BE2C (cell line): Measurements from ENCODE around the gene HABP4.

ENCODE experiments used
- DNase-seq: peaks from one replicate; pipeline ENCODE4 v3.0.0-alpha.2; 2020
- H3K27me3 ChIP-seq: fragments of 250-450 bp; sonication (Bioruptor Pico); 2 replicates; pipeline ENCODE4 v1.5.1; 2020; ENCODE audit warnings: mild to moderate bottlenecking
- H3K36me3 ChIP-seq: fragments of 250-450 bp; sonication (Bioruptor Pico); 2 replicates; pipeline ENCODE4 v1.5.1; 2020; ENCODE audit warnings: mild to moderate bottlenecking
- H3K4me1 ChIP-seq: fragments of 250-450 bp; sonication (Bioruptor Pico); 2 replicates; pipeline ENCODE4 v1.5.1; 2020
- H3K4me3 ChIP-seq: 2 replicates; pipeline ENCODE4 v1.5.1; 2011; ENCODE audit warnings: low read depth, low read length
- H3K9me3 ChIP-seq: fragments of 250-450 bp; sonication (Bioruptor Pico); 2 replicates; pipeline ENCODE4 v1.5.1; 2020
- CTCF ChIP-seq: IDR thresholded peaks from 2 replicates; pipeline ENCODE4 v1.5.1; 2012; ENCODE audit warnings: mild to moderate bottlenecking, low read depth, low read length

The HABP4 gene

DNA sequence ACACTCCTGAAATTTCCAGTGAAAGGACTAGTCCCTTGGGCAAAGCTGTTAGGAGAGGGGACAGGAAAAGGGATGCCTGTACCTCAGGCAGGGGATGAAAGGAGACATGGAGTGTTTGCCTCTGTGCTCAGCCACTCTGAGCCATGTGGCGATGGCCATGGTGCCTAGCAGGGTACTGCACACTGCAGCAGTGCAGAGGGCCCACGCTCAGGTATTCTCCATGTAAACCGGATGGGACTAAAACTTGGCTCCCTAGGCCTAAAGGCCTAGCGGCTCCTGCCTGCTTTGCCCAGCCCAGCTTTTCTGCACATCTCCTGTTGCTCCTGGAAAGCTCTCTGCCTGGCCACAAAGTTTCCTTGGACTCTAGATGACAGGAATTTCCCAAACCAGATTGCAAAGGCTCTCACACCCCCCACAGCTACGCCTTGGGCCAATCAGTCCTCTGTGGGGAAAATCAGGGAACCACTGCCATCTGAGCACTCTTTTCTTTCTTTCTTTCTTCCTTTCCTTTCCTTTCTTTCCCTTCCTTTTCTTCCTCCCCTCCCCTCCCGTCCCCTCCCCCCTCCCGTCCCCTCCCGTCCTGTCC lies 44.3 kb downstream of the HABP4 start:
- Histone ChIP-seq H3K4me1 (no peaks in the 10 kb centered on the region), H3K9me3 (no peaks in the 10 kb centered on the region), H3K27me3 (no peaks in the 10 kb centered on the region), H3K36me3 (peaks cover 4% of the 10 kb centered on the region; the same call in 1 of the 2 replicates), H3K4me3 (no peak overlapping the region)
- no peak for DNase-seq
- TF ChIP-seq CTCF, result no peak

- Histone ChIP-seq H3K27me3 (no peaks in the 10 kb centered on the region), H3K9me3 (no peaks in the 10 kb centered on the region), H3K4me1 (no peaks in the 10 kb centered on the region), H3K4me3 (no peak overlapping the region), H3K36me3 (no peaks in the 10 kb centered on the region)
- no peak for DNase-seq
- no peak for TF ChIP-seq CTCF
These were observed 45.4 kb downstream of the HABP4 start for GRCh38 chr9:96495341-96495740.

DNA sequence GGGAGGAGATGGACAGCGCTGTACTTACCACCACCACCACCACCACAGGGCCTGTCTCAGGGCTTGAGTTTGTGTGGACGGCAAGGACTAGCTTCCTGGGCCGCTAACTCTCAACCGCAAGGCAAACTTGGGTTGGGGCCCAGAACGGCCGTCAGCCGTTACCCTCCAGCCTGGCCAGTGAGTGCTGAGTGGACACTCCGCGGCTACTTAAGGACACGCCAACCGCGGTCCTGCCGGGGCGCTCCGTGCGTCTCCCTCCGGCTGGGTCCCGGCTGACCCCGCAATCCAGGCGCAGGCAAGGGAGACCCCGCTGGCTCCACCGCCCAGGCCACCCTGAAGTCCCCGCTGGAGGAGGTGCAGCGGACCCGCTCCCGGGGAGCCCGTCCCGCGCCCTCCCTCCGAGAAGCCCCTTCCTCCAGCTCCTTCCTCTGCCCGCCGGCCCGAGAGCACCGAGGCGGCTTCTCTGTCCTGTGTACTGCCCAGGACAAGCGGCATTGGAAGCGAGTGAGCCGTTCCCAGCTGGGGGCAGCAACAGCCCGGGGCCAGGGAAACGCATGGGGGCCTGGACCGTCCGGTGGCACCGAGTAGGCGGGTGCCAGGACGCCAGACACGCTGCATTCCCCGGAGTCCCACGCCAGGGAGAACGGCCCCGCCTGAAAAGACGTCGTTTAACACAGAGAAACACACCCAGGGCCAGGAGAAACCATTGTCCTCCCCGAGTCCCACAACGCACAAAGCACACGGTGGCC lies 46.6 kb downstream of the HABP4 start:
- H3K4me3 ChIP-seq, result no peak overlapping the region
- no peak for TF ChIP-seq CTCF
- no peaks in the 10 kb centered on the region for H3K9me3 ChIP-seq
- DNase-seq, result no peak
- no peaks in the 10 kb centered on the region for H3K27me3 ChIP-seq
- no peaks in the 10 kb centered on the region for H3K36me3 ChIP-seq
- no peaks in the 10 kb centered on the region for H3K4me1 ChIP-seq

GRCh38 chr9:96497117-96497399 lies 47.1 kb downstream of the HABP4 start:
- Histone ChIP-seq H3K4me1 (no peaks in the 10 kb centered on the region), H3K36me3 (no peaks in the 10 kb centered on the region), H3K4me3 (no peak overlapping the region), H3K27me3 (no peaks in the 10 kb centered on the region), H3K9me3 (no peaks in the 10 kb centered on the region)
- DNase-seq, result no peak
- TF ChIP-seq CTCF, result no peak

DNA sequence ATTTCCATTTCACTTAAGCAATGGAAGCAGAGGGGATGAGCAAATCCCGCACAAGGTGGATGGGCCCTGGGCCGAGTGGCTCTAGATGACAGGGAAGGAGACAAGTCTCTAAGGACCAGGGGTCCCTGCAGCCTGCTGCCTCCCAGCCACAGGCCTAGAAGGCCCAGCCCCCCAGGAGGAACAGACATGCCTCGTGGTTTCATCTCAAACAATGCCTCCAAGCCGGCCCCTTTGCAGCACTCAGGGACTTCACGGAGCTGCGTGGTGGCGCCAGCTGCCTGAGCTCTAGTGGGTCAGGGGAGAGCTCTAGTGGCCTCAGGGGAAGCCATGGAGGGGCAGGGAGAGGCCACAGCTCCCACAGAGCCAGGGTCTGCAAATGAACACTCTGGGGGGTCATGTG lies 48.8 kb downstream of the HABP4 start:
- Histone ChIP-seq H3K9me3 (no peaks in the 10 kb centered on the region), H3K4me3 (no peak overlapping the region), H3K4me1 (no peaks in the 10 kb centered on the region), H3K27me3 (no peaks in the 10 kb centered on the region), H3K36me3 (no peaks in the 10 kb centered on the region)
- no peak for TF ChIP-seq CTCF
- no peak for DNase-seq

- no peak for TF ChIP-seq CTCF
- no peaks in the 10 kb centered on the region for H3K27me3 ChIP-seq
- no peaks in the 10 kb centered on the region for H3K9me3 ChIP-seq
- DNase-seq, result no peak
- H3K4me1 ChIP-seq, result no peaks in the 10 kb centered on the region
- H3K4me3 ChIP-seq, result no peak overlapping the region
- no peaks in the 10 kb centered on the region for H3K36me3 ChIP-seq
These were observed 49.3 kb downstream of the HABP4 start for GRCh38 chr9:96499257-96499656.
